ENCODE data around the gene ITGA8.

DNA sequence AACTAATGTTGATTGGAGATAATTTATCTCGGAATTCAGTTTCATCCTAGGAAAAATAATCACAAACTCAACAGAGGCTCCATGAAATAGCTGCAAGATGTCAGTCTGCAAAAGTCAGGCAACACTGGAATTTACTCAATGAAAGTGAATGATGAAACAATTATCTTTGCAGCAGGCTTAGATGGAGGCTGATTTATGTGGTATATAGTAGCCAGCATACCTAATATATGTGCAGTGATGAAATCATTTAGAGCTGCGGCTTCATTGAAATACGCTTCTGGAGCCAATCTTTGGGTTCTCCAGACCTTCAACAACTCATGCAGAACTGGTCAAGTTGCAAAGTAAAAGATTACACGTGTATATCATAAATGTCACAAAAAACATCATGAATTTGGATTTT is 113.3 kb downstream of the ITGA8 start:
- TF ChIP-seq, protein P1, sequence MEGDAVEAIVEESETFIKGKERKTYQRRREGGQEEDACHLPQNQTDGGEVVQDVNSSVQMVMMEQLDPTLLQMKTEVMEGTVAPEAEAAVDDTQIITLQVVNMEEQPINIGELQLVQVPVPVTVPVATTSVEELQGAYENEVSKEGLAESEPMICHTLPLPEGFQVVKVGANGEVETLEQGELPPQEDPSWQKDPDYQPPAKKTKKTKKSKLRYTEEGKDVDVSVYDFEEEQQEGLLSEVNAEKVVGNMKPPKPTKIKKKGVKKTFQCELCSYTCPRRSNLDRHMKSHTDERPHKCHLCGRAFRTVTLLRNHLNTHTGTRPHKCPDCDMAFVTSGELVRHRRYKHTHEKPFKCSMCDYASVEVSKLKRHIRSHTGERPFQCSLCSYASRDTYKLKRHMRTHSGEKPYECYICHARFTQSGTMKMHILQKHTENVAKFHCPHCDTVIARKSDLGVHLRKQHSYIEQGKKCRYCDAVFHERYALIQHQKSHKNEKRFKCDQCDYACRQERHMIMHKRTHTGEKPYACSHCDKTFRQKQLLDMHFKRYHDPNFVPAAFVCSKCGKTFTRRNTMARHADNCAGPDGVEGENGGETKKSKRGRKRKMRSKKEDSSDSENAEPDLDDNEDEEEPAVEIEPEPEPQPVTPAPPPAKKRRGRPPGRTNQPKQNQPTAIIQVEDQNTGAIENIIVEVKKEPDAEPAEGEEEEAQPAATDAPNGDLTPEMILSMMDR (conservative IDR thresholded peaks at IDR 0.05; ENCODE audit: low read depth, low read length), result no peak
- TF ChIP-seq POLR2A (IDR thresholded peaks at IDR 0.05; ENCODE audit: low read depth, low read length), result no peak
- TF ChIP-seq, protein P2, sequence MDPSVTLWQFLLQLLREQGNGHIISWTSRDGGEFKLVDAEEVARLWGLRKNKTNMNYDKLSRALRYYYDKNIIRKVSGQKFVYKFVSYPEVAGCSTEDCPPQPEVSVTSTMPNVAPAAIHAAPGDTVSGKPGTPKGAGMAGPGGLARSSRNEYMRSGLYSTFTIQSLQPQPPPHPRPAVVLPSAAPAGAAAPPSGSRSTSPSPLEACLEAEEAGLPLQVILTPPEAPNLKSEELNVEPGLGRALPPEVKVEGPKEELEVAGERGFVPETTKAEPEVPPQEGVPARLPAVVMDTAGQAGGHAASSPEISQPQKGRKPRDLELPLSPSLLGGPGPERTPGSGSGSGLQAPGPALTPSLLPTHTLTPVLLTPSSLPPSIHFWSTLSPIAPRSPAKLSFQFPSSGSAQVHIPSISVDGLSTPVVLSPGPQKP (IDR thresholded peaks at IDR 0.05; ENCODE audit: borderline replicate concordance, low read depth, low read length), result no peak
- no peak for TF ChIP-seq SMC3 (IDR thresholded peaks at IDR 0.05; ENCODE audit: low read depth, low read length)
- TF ChIP-seq MAZ (IDR thresholded peaks at IDR 0.05; ENCODE audit: borderline replicate concordance, low read depth, low read length), result no peak
- no peak for TF ChIP-seq RAD21 (IDR thresholded peaks at IDR 0.05; ENCODE audit: low read length)
- no peak for TF ChIP-seq FOS (IDR thresholded peaks at IDR 0.05; ENCODE audit: low read depth, low read length)
- TF ChIP-seq CEBPB (IDR thresholded peaks at IDR 0.05; ENCODE audit: low read depth, low read length), result no peak
- no peak for TF ChIP-seq RFX5 (IDR thresholded peaks at IDR 0.05; ENCODE audit: low read depth, low read length)
